Loucy (cell line): Measurements from ENCODE around the gene QPCTL.
"Not testable (repeated sequence)": the region's sequence is repeated elsewhere in the genome, so short reads cannot be mapped to it uniquely, and the experiment has no call there.

Source experiments
- H2AFZ ChIP-seq: fragments of 200-600 bp; sonication (generic); 2 replicates; pipeline ENCODE4 v1.6.0; 2016; ENCODE audit warnings: antibody characterized with exemption, mild to moderate bottlenecking, low read length, moderate library complexity
- H3F3A ChIP-seq: fragments of 200-600 bp; 2 replicates; pipeline ENCODE4 v1.6.0; 2016; ENCODE audit warnings: antibody characterized with exemption, low read depth, mild to moderate bottlenecking
- H3K27me3 ChIP-seq: fragments of 200-600 bp; sonication (generic); 2 replicates; pipeline ENCODE4 v1.6.1; 2014; ENCODE audit warnings: low read length, mild to moderate bottlenecking; ENCODE audit not compliant: insufficient read depth, poor library complexity, severe bottlenecking
- H3K36me3 ChIP-seq: fragments of 200-600 bp; sonication (generic); 2 replicates; pipeline ENCODE4 v1.6.1; 2016; ENCODE audit warnings: low read length; ENCODE audit not compliant: insufficient read depth
- H3K4me1 ChIP-seq: fragments of 200-600 bp; sonication (generic); 2 replicates; pipeline ENCODE4 v1.5.1; 2014; ENCODE audit warnings: low read length, mild to moderate bottlenecking; ENCODE audit not compliant: insufficient read depth, poor library complexity, severe bottlenecking
- H3K4me2 ChIP-seq: fragments of 200-600 bp; sonication (generic); 2 replicates; pipeline ENCODE4 v1.6.0; 2014; ENCODE audit warnings: antibody characterized with exemption, low read length, low read depth, mild to moderate bottlenecking; ENCODE audit not compliant: poor library complexity, severe bottlenecking
- H3K4me3 ChIP-seq: fragments of 200-600 bp; sonication (generic); 2 replicates; pipeline ENCODE4 v1.5.1; 2014; ENCODE audit warnings: low read length, mild to moderate bottlenecking, mixed read lengths; ENCODE audit not compliant: poor library complexity, severe bottlenecking
- H3K79me2 ChIP-seq: fragments of 200-600 bp; sonication (generic); 2 replicates; pipeline ENCODE4 v1.6.1; 2014; ENCODE audit warnings: low read length; ENCODE audit not compliant: insufficient read depth
- H3K9ac ChIP-seq: fragments of 200-600 bp; sonication (generic); 2 replicates; pipeline ENCODE4 v1.6.0; 2014; ENCODE audit warnings: mild to moderate bottlenecking, low read depth, low read length, moderate library complexity; ENCODE audit not compliant: poor library complexity, severe bottlenecking
- H3K9me2 ChIP-seq: fragments of 200-600 bp; sonication (generic); replicated peaks from 2 replicates; pipeline ENCODE4 v1.6.1; 2016; ENCODE audit warnings: low read depth, low read length, mixed read lengths
- H3K9me3 ChIP-seq: fragments of 200-600 bp; sonication (generic); 2 replicates; pipeline ENCODE4 v1.6.1; 2014; ENCODE audit warnings: mild to moderate bottlenecking, antibody characterized with exemption, low read length, low read depth; ENCODE audit not compliant: insufficient read depth
- H4K20me1 ChIP-seq: fragments of 200-600 bp; sonication (generic); 2 replicates; pipeline ENCODE4 v1.6.0; 2014; ENCODE audit warnings: antibody characterized with exemption, low read length, mild to moderate bottlenecking; ENCODE audit not compliant: insufficient read depth, poor library complexity, severe bottlenecking
- EZH2phosphoT487 ChIP-seq: fragments of 200-600 bp; IDR thresholded peaks from 2 replicates; pipeline ENCODE4 v1.6.1; 2018; ENCODE audit warnings: antibody characterized with exemption, mild to moderate bottlenecking, moderate library complexity, borderline replicate concordance
- TF ChIP-seq, protein P1 (sequence below): fragments of 200-600 bp; sonication (generic); conservative IDR thresholded peaks from 2 replicates; pipeline ENCODE4 v1.5.1; 2014; ENCODE audit warnings: mild to moderate bottlenecking, antibody characterized with exemption, low read length

The QPCTL gene

DNA sequence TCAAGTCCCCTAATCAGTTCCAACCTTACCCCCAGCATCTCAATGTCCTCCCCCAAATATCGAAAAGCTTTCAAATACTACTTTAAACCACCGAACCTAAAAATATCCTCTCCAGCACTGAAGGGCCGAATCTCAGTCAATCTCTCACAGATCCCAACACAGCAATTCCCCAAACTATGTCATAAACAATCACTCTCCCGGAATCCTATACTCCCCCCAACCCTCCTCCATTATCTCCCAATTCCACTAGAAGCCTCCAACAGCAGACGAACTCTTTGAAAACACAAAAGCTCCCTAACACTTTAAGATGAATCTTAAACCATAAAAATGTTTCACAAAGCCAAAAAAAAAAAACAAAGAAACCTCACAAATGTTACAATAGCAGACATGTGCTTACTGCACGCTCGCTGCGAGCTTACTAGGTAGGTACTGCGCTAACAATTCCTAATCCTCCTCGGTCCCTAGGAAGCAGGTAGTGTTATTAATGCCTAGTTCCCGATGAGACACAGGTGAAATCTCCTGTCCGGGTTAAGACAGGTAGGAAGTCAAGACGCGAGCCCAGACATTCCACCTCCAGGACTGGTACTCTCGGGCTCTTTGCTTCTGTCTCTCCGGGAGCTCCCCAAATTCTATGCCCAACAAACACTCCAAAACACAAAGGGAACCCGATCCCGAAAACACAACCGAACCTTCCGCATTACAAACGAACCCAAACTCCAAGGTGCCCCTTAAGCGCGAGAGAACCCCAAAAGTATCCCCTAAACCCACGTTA, 24.1 kb downstream of the QPCTL start:
- H3K79me2 ChIP-seq: peaks cover 66% of the 10 kb centered on the region

GRCh38 chr19:45717131-45717982, 24.9 kb downstream of the QPCTL start:
- no peaks in the 10 kb centered on the region for H3F3A ChIP-seq
- H3K9me3 ChIP-seq: no peaks in the 10 kb centered on the region
- peak overlapping the region; percentile 93 for H3K9ac ChIP-seq
- H3K79me2 ChIP-seq: peaks cover 67% of the 10 kb centered on the region
- H3K4me3 ChIP-seq: peak overlapping the region; percentile 88
- peaks cover 3% of the 10 kb centered on the region for H4K20me1 ChIP-seq
- no peaks in the 10 kb centered on the region for H3K9me2 ChIP-seq
- H3K27me3 ChIP-seq: no peaks in the 10 kb centered on the region
- H3K4me2 ChIP-seq: peak overlapping the region; percentile 94
- no peaks in the 10 kb centered on the region for H3K36me3 ChIP-seq
- peaks cover 28% of the 10 kb centered on the region for H3K4me1 ChIP-seq
- TF ChIP-seq EZH2phosphoT487: no peak
- TF ChIP-seq, protein P1, sequence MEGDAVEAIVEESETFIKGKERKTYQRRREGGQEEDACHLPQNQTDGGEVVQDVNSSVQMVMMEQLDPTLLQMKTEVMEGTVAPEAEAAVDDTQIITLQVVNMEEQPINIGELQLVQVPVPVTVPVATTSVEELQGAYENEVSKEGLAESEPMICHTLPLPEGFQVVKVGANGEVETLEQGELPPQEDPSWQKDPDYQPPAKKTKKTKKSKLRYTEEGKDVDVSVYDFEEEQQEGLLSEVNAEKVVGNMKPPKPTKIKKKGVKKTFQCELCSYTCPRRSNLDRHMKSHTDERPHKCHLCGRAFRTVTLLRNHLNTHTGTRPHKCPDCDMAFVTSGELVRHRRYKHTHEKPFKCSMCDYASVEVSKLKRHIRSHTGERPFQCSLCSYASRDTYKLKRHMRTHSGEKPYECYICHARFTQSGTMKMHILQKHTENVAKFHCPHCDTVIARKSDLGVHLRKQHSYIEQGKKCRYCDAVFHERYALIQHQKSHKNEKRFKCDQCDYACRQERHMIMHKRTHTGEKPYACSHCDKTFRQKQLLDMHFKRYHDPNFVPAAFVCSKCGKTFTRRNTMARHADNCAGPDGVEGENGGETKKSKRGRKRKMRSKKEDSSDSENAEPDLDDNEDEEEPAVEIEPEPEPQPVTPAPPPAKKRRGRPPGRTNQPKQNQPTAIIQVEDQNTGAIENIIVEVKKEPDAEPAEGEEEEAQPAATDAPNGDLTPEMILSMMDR: no peak
- peak overlapping the region; percentile 71 for H2AFZ ChIP-seq

More for the DNA sequence above, 24.1 kb downstream of the QPCTL start:
- Histone ChIP-seq H3K36me3 (peaks cover 3% of the 10 kb centered on the region; the same call in 1 of the 2 replicates), H2AFZ (peak overlapping the region; percentile 71), H3K9me3 (no peaks in the 10 kb centered on the region), H3K9me2 (no peaks in the 10 kb centered on the region), H3K4me3 (peak overlapping the region; percentile 88), H4K20me1 (peaks cover 3% of the 10 kb centered on the region), H3K4me1 (peaks cover 28% of the 10 kb centered on the region), H3K27me3 (no peaks in the 10 kb centered on the region), H3F3A (no peaks in the 10 kb centered on the region), H3K4me2 (peak overlapping the region; percentile 83), H3K9ac (peak overlapping the region; percentile 93)
- TF ChIP-seq, protein P1: no peak
- TF ChIP-seq EZH2phosphoT487: no peak

GRCh38 chr19:45717983-45718650, 25.7 kb downstream of the QPCTL start:
- Histone ChIP-seq H4K20me1 (no peaks in the 10 kb centered on the region), H3K36me3 (no peaks in the 10 kb centered on the region), H3K9ac (peak overlapping the region; percentile 87), H2AFZ (peak overlapping the region; percentile 50; the same call in 1 of the 2 replicates), H3K4me2 (peak overlapping the region; percentile 94), H3F3A (no peaks in the 10 kb centered on the region), H3K9me3 (no peaks in the 10 kb centered on the region), H3K27me3 (no peaks in the 10 kb centered on the region), H3K9me2 (no peaks in the 10 kb centered on the region), H3K4me3 (peak overlapping the region; percentile 88), H3K4me1 (peaks cover 28% of the 10 kb centered on the region), H3K79me2 (peaks cover 62% of the 10 kb centered on the region)
- TF ChIP-seq EZH2phosphoT487: no peak
- TF ChIP-seq, protein P1: no peak

GRCh38 chr19:45720065-45720464, 27.6 kb downstream of the QPCTL start:
- H3K9me2 ChIP-seq, H3F3A ChIP-seq, H3K27me3 ChIP-seq, H3K9me3 ChIP-seq, H3K9ac ChIP-seq, H3K4me2 ChIP-seq, H3K36me3 ChIP-seq, H4K20me1 ChIP-seq, H3K4me3 ChIP-seq, H2AFZ ChIP-seq: not testable (repeated sequence)
- Histone ChIP-seq H3K79me2 (peaks cover 58% of the 10 kb centered on the region), H3K4me1 (peaks cover 26% of the 10 kb centered on the region)
